HepG2 (cell line): ENCODE data around the gene TNFRSF6B. TPM values are rescaled to one million over a fixed set of nuclear protein-coding genes. Genes with fewer than 3 reads are reported as not detected.
A peak's percentile ranks its signal among the peaks of the same experiment; 100 is the strongest.

Source experiments
- ATAD3A ChIP-seq: sonication (generic); formaldehyde crosslinking; IDR thresholded peaks from 2 replicates; pipeline ENCODE4 v1.4.0; 2020; ENCODE audit warnings: missing genetic modification reagents
- HNRNPL ChIP-seq: fragments of 200-400 bp; formaldehyde crosslinking; IDR thresholded peaks from 2 replicates; pipeline ENCODE4 v1.6.1; 2017; ENCODE audit warnings: mild to moderate bottlenecking, low read depth, low read length
- MATR3 ChIP-seq: sonication (generic); formaldehyde crosslinking; IDR thresholded peaks from 2 replicates; pipeline ENCODE4 v1.4.0; 2020; ENCODE audit warnings: missing genetic modification reagents
- NFYB ChIP-seq: sonication (generic); formaldehyde crosslinking; IDR thresholded peaks from 2 replicates; pipeline ENCODE4 v1.4.0; 2020; ENCODE audit warnings: missing genetic modification reagents
- NRL ChIP-seq: sonication (generic); formaldehyde crosslinking; IDR thresholded peaks from 2 replicates; pipeline ENCODE4 v1.5.0; 2020; ENCODE audit warnings: missing genetic modification reagents, mild to moderate bottlenecking, moderate library complexity, borderline replicate concordance
- ONECUT2 ChIP-seq: sonication (generic); formaldehyde crosslinking; IDR thresholded peaks from 2 replicates; pipeline ENCODE4 v1.4.0; 2020; ENCODE audit warnings: missing genetic modification reagents
- RBFOX2 ChIP-seq: fragments of 200-400 bp; formaldehyde crosslinking; IDR thresholded peaks from 2 replicates; pipeline ENCODE4 v1.6.1; 2017; ENCODE audit warnings: low read depth, mild to moderate bottlenecking, low read length
- TEF ChIP-seq: sonication (generic); formaldehyde crosslinking; IDR thresholded peaks from 2 replicates; pipeline ENCODE4 v1.5.0; 2020; ENCODE audit warnings: missing genetic modification reagents
- TOE1 ChIP-seq: sonication (generic); formaldehyde crosslinking; IDR thresholded peaks from 2 replicates; pipeline ENCODE4 v1.4.0; 2020; ENCODE audit warnings: mild to moderate bottlenecking, missing genetic modification reagents
- ZNF256 ChIP-seq: sonication (generic); formaldehyde crosslinking; conservative IDR thresholded peaks from 2 replicates; pipeline ENCODE4 v1.4.0; 2020; ENCODE audit warnings: missing genetic modification reagents
- ZNF317 ChIP-seq: sonication (generic); formaldehyde crosslinking; IDR thresholded peaks from 2 replicates; pipeline ENCODE4 v1.5.0; 2020; ENCODE audit warnings: mild to moderate bottlenecking, missing genetic modification reagents
- ZNF33B ChIP-seq: sonication (generic); formaldehyde crosslinking; IDR thresholded peaks from 2 replicates; pipeline ENCODE4 v1.5.1; 2020; ENCODE audit warnings: mild to moderate bottlenecking, missing genetic modification reagents
- ZNF350 ChIP-seq: sonication (generic); formaldehyde crosslinking; IDR thresholded peaks from 2 replicates; pipeline ENCODE4 v1.4.0; 2020; ENCODE audit warnings: mild to moderate bottlenecking, low read depth, missing genetic modification reagents, borderline replicate concordance
- ZNF687 ChIP-seq: sonication (generic); formaldehyde crosslinking; IDR thresholded peaks from 2 replicates; pipeline ENCODE4 v1.5.1; 2020; ENCODE audit warnings: mild to moderate bottlenecking, missing genetic modification reagents, moderate library complexity
- ZNF713 ChIP-seq: sonication (generic); formaldehyde crosslinking; IDR thresholded peaks from 2 replicates; pipeline ENCODE4 v1.4.0; 2020; ENCODE audit warnings: mild to moderate bottlenecking, missing genetic modification reagents
- ZNF720 ChIP-seq: sonication (generic); formaldehyde crosslinking; IDR thresholded peaks from 2 replicates; pipeline ENCODE4 v1.4.0; 2020; ENCODE audit warnings: missing genetic modification reagents
- polyA plus RNA-seq, 8 experiments: library from polyadenylated mRNA; depleted of rRNA in 3 of 8; stranded (reverse) in 7 of 8; unstranded in 1 of 8; fragments of >200 nt; fragmentation: Illumina TruSeq in 4 of 8; extraction: Trizol in 4 of 8; gene quantifications; 2 replicates each; pipeline versions ENCODE4 v1.2.1 to v1.2.3, GENCODE V29; 2011 to 2016; ENCODE audit warnings: low read depth in 4 of 8, missing spikeins in 1 of 8, mixed read lengths in 1 of 8; ENCODE audit not compliant: insufficient read depth in 1 of 8
- total RNA-seq, 5 experiments: library from RNA; depleted of rRNA; stranded (reverse); fragments of >200 nt; fragmentation: Illumina TruSeq; extraction: Trizol; gene quantifications; 2 replicates each; pipeline ENCODE4 v1.2.3, GENCODE V29; 2016; ENCODE audit warnings: low read depth in 1 of 5
- TF ChIP-seq, protein P1 (sequence below): sonication (generic); formaldehyde crosslinking; IDR thresholded peaks from 2 replicates; pipeline ENCODE4 v1.8.0; 2022; ENCODE audit warnings: missing genetic modification reagents, low read depth, mild to moderate bottlenecking, borderline replicate concordance
- TF ChIP-seq, protein P2 (sequence below): sonication (generic); formaldehyde crosslinking; IDR thresholded peaks from 2 replicates; pipeline ENCODE4 v1.4.0; 2020; ENCODE audit warnings: mild to moderate bottlenecking, low read depth, missing genetic modification reagents
- TF ChIP-seq, protein P3 (sequence below): sonication (generic); formaldehyde crosslinking; IDR thresholded peaks from 2 replicates; pipeline ENCODE4 v1.8.0; 2022; ENCODE audit warnings: mild to moderate bottlenecking, missing genetic modification reagents; ENCODE audit not compliant: insufficient replicate concordance

The TNFRSF6B gene
- total and polyA plus RNA-seq, 2 of the 13 experiments (the other 11 are each of a cell fraction or from before 2014, with no cell fraction given) = 0.24 TPM; not detected in 1

GRCh38 chr20:63740627-63741353 is 44.3 kb downstream of the TNFRSF6B start (continued):
- TF ChIP-seq, protein P1, sequence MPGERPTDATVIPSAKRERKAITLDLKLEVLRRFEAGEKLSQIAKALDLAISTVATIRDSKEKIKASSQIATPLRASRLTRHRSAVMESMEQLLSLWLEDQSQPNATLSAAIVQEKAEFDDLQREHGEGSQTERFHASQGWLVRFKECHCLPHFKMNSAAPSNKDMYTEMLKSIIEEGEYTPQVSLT (CRISPR knock-in tag) = peak; percentile 36; the same call in 1 of the 2 replicates
- TF ChIP-seq TOE1 = peak; percentile 92
- peak; percentile 15; the same call in 1 of the 2 replicates for TF ChIP-seq ZNF720
- TF ChIP-seq HNRNPL = peak; percentile 97
- peak; percentile 94 for TF ChIP-seq TEF (CRISPR knock-in tag)
- TF ChIP-seq RBFOX2 = peak; percentile 98
- TF ChIP-seq NRL (CRISPR knock-in tag) = no peak; the same call in 1 of the 2 replicates
- peak; percentile 51 for TF ChIP-seq NFYB (CRISPR knock-in tag)
- TF ChIP-seq ONECUT2 = no peak
- no peak for TF ChIP-seq MATR3 (CRISPR knock-in tag)
- peak; percentile 100 for TF ChIP-seq ZNF350 (CRISPR knock-in tag)
- TF ChIP-seq, protein P2, sequence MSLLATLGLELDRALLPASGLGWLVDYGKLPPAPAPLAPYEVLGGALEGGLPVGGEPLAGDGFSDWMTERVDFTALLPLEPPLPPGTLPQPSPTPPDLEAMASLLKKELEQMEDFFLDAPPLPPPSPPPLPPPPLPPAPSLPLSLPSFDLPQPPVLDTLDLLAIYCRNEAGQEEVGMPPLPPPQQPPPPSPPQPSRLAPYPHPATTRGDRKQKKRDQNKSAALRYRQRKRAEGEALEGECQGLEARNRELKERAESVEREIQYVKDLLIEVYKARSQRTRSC (CRISPR knock-in tag) = peak; percentile 84; the same call in 1 of the 2 replicates
- peak; percentile 87; the same call in 1 of the 2 replicates for TF ChIP-seq ZNF317 (CRISPR knock-in tag)
- no peak for TF ChIP-seq ATAD3A (CRISPR knock-in tag)
- TF ChIP-seq ZNF687 (CRISPR knock-in tag) = peak; percentile 96
- peak; percentile 95 for TF ChIP-seq ZNF33B (CRISPR knock-in tag)
- peak; percentile 85 for TF ChIP-seq ZNF256 (CRISPR knock-in tag)
- TF ChIP-seq, protein P3, sequence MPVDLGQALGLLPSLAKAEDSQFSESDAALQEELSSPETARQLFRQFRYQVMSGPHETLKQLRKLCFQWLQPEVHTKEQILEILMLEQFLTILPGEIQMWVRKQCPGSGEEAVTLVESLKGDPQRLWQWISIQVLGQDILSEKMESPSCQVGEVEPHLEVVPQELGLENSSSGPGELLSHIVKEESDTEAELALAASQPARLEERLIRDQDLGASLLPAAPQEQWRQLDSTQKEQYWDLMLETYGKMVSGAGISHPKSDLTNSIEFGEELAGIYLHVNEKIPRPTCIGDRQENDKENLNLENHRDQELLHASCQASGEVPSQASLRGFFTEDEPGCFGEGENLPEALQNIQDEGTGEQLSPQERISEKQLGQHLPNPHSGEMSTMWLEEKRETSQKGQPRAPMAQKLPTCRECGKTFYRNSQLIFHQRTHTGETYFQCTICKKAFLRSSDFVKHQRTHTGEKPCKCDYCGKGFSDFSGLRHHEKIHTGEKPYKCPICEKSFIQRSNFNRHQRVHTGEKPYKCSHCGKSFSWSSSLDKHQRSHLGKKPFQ (CRISPR knock-in tag) = no peak
- TF ChIP-seq ZNF713 (CRISPR knock-in tag) = 0 out of 2 replicates have a peak, but pooled peaks have one; percentile 64
- TF ChIP-seq, all 625 proteins: peak for 480
